GM18861 (cell line): ENCODE data around the gene LYZL6.

ENCODE experiments used
- ATAC-seq: cut with Tn5 transposase; IDR thresholded peaks from one replicate; pipeline ENCODE4 v1.9.1; 2021; ENCODE audit not compliant: unreplicated experiment

LYZL6 gene, protein sequence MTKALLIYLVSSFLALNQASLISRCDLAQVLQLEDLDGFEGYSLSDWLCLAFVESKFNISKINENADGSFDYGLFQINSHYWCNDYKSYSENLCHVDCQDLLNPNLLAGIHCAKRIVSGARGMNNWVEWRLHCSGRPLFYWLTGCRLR

DNA sequence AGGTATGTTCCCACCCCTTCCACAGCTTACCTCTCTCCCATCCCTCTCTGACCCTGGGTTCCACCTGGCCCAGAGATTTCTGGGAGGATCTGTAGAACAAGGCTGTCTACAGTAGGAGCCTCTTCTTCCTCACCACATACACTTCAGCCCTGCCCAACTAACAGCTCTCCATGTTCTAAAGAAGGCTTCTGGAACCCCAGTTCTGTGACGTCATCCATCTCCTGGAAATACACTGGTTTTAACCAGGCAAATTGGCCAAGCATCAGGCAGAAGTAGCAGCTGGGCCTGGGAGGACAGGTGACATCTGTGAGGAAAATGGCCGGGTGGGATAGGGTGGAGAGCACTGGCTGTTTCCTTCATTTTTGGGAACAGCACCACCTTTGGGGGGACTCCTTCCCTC, at the start of gene LYZL6:
Gene LYZL6, minus strand, starts transcription at position 177 of the 400 bp plus-strand sequence. CDS start 4,357 bp downstream, outside the sequence.
- no peak for ATAC-seq

GRCh38 chr17:35991075-35991474, 47.6 kb upstream of the LYZL6 start:
- no peak for ATAC-seq

GRCh38 chr17:35988164-35988563, 44.7 kb upstream of the LYZL6 start:
- no peak for ATAC-seq

- no peak for ATAC-seq
Observed at GRCh38 chr17:35986643-35987042, 43.1 kb upstream of the LYZL6 start, which contains the start of gene CCL14. Gene CCL14 (minus strand): TSS chr17:35986729. CDS start chr17:35986649, 80 bp downstream.

DNA sequence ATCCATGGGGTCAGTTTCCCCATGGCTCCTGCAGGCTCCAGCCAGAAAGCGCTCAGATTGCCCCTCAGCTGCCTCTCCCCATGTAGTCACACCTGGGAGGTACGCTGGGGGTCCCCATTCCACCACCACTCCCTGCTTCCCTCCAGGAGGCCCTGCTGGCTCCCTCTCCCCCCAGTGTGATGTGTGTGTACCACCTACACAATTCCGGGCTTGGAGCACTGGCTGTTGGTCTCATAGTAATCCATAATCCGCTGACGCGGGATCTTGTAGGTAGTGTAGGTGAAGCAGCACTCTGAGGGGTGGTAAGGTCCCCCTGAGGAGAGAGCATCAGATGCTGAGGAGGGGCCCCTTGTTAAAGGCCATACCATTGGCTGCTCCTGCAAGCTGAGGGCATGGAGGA, 40.6 kb upstream of the LYZL6 start:
- ATAC-seq: no peak

DNA sequence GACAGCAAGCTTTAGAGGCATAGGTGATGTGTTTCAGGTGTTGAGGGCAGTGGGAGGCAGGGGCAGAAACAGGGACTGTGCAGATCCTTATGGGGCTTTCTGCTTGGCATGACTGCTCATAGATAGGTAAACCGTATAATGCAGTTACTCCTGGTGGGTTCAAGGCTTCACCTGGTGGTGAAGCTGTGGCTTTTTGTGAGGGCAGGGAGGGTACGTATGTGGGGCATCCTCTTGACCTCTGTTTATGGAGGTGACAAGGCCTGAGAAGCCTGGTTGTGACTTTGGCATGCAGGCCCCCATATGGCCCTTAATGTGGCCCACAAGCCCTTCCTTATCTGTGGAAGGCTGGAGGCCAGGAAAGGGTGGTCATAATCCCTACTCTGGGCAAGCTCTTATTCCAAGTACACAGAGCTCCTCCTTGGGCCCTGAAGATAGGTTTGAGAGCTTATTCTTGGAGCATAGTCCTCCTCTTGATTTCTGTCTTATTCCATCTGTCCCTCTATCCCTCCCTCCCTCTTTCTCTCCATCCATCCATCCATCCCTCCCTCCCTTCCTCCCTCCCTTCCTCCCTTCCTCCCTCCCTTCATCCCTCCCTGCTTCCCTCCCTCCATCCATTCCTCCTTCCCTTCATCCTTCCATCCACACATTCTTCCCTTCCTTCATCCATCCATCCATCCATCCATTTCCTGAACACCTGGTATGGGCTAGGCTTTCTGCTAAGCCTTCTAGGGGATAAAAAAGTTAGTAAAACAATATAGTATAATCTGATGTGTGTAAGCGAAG, 39.1 kb upstream of the LYZL6 start:
- no peak for ATAC-seq

- ATAC-seq: no peak
Observed at GRCh38 chr17:35981908-35982330, 38.4 kb upstream of the LYZL6 start.

GRCh38 chr17:35981246-35981645, 37.7 kb upstream of the LYZL6 start, which contains the start of gene CCL16:
Gene CCL16 (minus strand): TSS chr17:35981497. CDS start chr17:35981420, 77 bp downstream.
- ATAC-seq: no peak

GRCh38 chr17:35978346-35978745, 34.8 kb upstream of the LYZL6 start:
- no peak for ATAC-seq

DNA sequence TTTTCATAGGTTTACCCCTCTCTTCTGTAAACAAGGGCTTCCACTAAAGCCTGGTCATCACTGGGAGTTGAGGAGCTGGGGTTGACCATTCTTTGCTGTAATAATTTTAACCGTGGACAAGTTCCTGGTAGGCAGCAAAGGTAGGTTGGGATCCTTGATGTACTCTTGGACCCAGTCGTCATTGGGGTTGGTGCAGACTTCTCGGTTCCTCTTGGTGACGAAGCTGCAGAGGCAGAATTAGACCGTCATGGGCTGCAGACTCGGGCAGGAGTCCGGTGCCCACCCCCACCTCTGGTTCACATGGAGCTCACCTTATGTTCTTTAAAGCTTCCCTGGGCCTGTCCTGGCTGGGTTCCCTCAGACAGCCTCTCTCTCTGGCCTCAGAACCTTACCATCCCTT, 34.0 kb upstream of the LYZL6 start:
- no peak for ATAC-seq

DNA sequence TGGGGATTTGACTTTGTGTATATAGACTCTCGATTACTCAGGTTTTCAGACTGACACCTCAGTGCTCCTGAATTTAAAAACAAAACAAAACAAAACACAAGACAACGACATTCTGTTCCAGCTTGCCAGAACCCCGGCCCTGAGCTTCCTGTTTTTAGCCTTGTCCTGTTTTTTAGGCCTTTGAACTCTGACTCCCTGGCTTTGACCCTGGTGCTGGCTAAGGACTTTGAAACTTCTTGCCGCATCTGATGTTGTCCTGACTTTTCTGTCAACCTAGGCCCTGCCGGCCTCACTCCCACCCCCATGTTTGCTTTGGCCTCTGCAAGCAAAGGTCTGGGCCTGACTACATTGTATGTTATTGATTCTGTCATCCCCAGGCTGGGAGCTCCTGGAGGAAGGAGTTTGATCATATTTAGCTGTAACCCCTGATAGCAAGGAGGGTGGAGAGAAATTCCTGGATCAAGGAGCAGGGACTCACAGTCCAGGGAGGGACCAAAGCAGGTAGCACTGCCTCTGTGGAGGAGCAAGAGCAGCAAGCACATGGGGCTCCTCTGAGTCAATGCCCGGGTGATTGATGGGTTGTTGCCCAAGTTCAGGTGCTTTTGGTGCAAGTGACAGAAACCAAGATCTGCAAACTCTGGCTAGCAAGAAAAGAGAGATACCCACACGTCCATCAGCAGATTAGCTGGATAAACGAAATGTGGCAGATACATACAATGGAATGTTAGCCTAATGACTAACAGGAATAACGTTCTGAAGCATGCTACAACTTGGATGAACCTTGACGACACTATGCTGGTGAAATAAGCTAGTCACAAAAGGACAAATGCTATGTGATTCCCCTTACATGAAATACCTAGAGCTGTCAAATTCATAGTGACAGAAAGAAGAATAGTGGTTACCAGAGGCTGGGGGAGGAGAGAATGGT, 30.1 kb upstream of the LYZL6 start:
- ATAC-seq: no peak

DNA sequence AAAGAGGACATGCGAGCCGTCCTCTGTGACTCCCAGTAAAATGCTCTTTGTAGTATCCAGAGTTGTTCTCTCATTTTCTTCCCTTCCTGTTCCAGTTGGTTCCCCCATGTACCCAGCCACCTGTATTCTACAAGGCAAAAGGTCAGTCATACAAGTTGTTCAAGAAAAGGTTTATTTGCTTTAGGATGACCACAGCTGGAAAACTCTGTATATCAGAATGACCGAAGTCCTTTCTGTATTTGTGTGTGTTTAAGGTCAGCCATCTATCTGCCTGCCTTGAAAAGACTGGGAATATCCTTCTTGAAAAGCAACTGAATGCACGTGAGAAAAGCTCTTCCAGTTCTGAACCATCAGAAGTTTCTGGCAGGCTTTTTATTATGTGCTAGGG, 29.4 kb upstream of the LYZL6 start:
- no peak for ATAC-seq

DNA sequence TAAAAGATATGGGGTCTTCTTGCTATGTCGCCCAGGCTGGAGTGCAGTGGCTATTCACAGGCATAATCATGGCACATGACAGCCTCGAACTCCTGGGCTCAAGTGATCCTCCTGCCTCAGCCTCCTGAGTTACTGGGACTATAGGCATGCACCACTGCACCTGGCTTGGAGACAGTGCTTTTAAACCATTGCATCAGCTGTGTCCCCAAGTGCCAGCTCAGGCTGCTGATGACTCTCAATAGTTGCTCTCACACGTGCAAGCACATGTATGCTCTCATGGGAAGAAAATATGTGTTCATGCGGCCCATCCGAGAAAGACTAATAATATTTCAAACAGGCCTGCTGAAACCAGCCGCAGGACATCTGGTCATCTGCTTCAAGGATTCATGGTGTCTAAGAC, 29.0 kb upstream of the LYZL6 start:
- no peak for ATAC-seq

DNA sequence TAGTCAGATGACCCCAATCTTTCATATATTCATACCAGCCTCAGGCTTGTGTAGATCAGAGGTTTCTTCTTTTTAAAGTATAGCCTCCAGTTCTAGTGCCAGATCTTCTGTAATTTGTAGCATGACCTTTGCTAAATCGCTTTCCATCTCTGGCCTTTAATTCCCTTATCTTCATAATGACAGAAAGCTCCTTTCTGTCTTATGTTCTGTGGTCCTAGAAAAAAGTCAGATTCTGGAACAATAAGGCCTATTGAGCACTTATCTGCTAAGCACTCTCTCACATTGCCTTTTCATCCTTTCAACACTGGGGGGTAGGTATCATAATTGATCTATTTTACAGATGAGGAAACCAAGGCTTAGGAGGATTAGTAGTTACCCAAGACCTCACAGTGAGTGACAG, 28.6 kb upstream of the LYZL6 start:
- no peak for ATAC-seq

GRCh38 chr17:35969558-35970380, 26.3 kb upstream of the LYZL6 start:
- no peak for ATAC-seq

DNA sequence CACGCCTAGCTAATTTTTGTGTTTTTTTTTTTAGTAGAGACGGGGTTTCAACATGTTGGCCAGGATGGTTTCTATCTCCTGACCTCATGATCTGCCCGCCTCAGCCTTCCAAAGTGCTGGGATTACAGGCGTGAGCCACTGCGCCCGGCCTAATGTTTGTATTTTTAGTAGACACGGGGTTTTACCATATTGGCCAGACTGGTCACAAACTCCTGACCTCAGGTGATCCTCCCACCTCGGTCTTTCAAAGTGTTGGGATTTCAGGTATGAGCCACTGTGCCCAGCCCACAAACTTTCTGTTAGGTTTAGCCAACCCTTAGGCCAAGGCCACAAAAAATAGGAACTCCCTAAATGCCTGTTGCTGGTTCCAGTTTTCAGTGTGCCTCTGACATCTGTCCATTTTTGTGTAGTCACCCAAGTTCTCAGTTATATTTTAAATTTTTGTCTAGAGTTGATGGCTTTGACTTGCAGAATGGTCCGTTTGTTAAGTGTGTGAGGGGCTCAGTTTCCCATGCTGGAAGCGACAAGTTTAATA, 25.1 kb upstream of the LYZL6 start:
- ATAC-seq: no peak

- no peak for ATAC-seq
Observed at GRCh38 chr17:35965272-35965671, 21.8 kb upstream of the LYZL6 start.

DNA sequence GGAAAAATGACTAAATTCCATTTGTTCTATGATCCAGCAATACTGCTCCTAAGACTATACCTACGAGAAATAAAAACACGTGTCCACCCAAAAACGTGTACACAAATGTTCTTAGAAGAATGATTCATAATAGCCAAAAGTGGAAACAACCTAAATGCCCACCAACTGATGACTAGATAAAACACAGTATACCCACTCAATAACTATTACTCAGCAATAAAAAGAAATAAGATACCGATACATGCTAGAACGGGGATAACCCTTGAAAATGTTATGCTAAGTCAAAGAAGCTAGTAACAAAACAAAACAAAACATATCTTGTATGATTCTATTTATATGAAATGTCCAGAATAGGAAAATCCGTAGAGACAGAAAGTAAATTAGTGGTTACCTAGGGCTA, 20.1 kb upstream of the LYZL6 start:
- no peak for ATAC-seq

DNA sequence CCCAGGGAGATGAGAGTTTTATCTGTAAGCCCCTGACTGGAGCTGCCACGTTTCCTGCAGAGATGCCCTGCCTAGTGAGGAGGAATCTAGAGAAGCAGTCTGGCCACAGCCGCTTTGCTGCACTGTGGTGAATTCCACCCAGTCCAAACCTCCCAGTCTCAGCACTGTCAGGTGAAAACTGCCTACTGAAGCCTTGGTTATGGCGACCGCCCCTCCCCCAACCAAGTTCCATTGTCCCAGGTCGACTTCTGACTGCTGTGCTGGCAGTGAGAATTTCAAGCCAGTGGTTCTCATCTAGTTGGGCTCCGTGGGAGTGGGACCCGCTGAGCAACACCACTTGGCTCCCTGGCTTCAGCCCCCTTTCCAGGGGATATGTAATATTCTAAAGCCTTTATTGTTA, 10.2 kb upstream of the LYZL6 start:
- no peak for ATAC-seq

- ATAC-seq: no peak
Observed at GRCh38 chr17:35949401-35949800, 5.9 kb upstream of the LYZL6 start.
